IMR-90 (cell line): ENCODE measurements around the gene KIAA0825.

Experiments used
- CEBPB ChIP-seq: IDR thresholded peaks from 2 replicates; pipeline ENCODE4 v1.6.1; 2012; ENCODE audit warnings: low read depth, low read length, improper control_type of control experiment
- CHD1 ChIP-seq: IDR thresholded peaks from 2 replicates; pipeline ENCODE4 v1.6.1; 2012; ENCODE audit warnings: low read depth, low read length, improper control_type of control experiment
- CTCF ChIP-seq: conservative IDR thresholded peaks from 2 replicates; pipeline ENCODE4 v1.5.1; 2012; ENCODE audit warnings: mild to moderate bottlenecking, low read depth, low read length, improper control_type of control experiment
- ELK1 ChIP-seq: fragments of 150-350 bp; IDR thresholded peaks from 2 replicates; pipeline ENCODE4 v1.6.1; 2016; ENCODE audit warnings: low read depth, mild to moderate bottlenecking, low read length, moderate library complexity, borderline replicate concordance
- FOS ChIP-seq: fragments of 150-350 bp; IDR thresholded peaks from 2 replicates; pipeline ENCODE4 v1.6.1; 2016; ENCODE audit warnings: low read depth, low read length
- MAZ ChIP-seq: IDR thresholded peaks from 2 replicates; pipeline ENCODE4 v1.6.1; 2012; ENCODE audit warnings: low read depth, mild to moderate bottlenecking, low read length, improper control_type of control experiment, moderate library complexity, borderline replicate concordance
- MXI1 ChIP-seq: IDR thresholded peaks from 2 replicates; pipeline ENCODE4 v1.6.1; 2012; ENCODE audit warnings: low read depth, mild to moderate bottlenecking, low read length, moderate library complexity, borderline replicate concordance
- POLR2A ChIP-seq: IDR thresholded peaks from 2 replicates; pipeline ENCODE4 v1.6.1; 2012; ENCODE audit warnings: mild to moderate bottlenecking, low read depth, low read length
- RAD21 ChIP-seq: IDR thresholded peaks from 2 replicates; pipeline ENCODE4 v1.6.1; 2012; ENCODE audit warnings: low read length, improper control_type of control experiment
- RCOR1 ChIP-seq: IDR thresholded peaks from 2 replicates; pipeline ENCODE4 v1.6.1; 2012; ENCODE audit warnings: mild to moderate bottlenecking, low read length, improper control_type of control experiment; ENCODE audit not compliant: insufficient replicate concordance
- SMC3 ChIP-seq: fragments of 150-350 bp; IDR thresholded peaks from 2 replicates; pipeline ENCODE4 v1.6.1; 2016; ENCODE audit warnings: low read depth, mild to moderate bottlenecking, antibody characterized with exemption, low read length, moderate library complexity
- USF2 ChIP-seq: fragments of 150-350 bp; IDR thresholded peaks from 2 replicates; pipeline ENCODE4 v1.6.1; 2017; ENCODE audit warnings: mild to moderate bottlenecking, antibody characterized with exemption, low read length, low read depth

GRCh38 chr5:94345257-94345656 lies 273.1 kb downstream of the KIAA0825 start:
- TF ChIP-seq RAD21 (no peak), CTCF (no peak), CEBPB (no peak), POLR2A (no peak), ELK1 (no peak), CHD1 (no peak), MXI1 (no peak), SMC3 (no peak), RCOR1 (no peak), USF2 (no peak), MAZ (no peak), FOS (no peak)
